ENCODE results near the gene DGKB. TPM values are rescaled to one million over a fixed set of nuclear protein-coding genes. Genes with fewer than 3 reads are reported as not detected.

The DGKB gene
- total RNA-seq, 1 donor from 2014 or later, result not detected

DNA sequence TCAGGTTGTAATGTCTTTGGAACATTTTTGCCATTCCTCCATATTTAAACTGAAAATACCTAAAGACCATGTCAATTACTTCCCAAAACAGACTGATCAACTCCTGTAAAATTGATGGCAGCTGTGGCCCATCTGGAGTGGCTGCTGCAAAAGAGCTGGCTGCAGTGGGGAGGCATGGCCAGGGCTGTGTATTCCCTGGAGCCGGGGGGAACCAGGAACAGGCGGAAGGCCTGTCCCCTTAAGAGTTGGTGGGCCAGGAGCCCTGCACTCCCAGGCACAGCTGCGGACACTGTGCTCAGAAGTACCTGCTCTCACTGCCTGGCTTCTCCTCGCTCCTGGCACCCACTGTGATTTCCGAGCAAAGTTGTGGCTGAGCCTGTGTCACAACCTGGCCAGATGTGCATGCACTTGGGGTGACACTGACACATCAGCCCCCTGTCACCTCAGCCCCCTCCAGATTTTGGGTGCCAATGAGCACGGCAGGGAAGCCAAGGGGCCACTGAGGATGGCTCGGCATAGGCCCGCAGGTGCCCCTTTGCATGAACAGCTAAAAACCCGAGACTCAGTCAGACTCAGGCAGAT, 116.1 kb downstream of the DGKB start:
- Histone ChIP-seq H3K27me3 (no peaks in the 10 kb centered on the region), H3K27ac (no peak overlapping the region), H3K36me3 (no peaks in the 10 kb centered on the region), H3K4me3 (no peak overlapping the region), H3K9me3 (no peaks in the 10 kb centered on the region), H3K4me1 (no peaks in the 10 kb centered on the region)
- intact Hi-C loops (cut with DNase I), result no loop called here
- DNase-seq (ENCODE audit: low spot score in 2 of 2), result no peak
- TF ChIP-seq, protein P1, sequence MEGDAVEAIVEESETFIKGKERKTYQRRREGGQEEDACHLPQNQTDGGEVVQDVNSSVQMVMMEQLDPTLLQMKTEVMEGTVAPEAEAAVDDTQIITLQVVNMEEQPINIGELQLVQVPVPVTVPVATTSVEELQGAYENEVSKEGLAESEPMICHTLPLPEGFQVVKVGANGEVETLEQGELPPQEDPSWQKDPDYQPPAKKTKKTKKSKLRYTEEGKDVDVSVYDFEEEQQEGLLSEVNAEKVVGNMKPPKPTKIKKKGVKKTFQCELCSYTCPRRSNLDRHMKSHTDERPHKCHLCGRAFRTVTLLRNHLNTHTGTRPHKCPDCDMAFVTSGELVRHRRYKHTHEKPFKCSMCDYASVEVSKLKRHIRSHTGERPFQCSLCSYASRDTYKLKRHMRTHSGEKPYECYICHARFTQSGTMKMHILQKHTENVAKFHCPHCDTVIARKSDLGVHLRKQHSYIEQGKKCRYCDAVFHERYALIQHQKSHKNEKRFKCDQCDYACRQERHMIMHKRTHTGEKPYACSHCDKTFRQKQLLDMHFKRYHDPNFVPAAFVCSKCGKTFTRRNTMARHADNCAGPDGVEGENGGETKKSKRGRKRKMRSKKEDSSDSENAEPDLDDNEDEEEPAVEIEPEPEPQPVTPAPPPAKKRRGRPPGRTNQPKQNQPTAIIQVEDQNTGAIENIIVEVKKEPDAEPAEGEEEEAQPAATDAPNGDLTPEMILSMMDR (IDR thresholded peaks at IDR 0.05), result no peak

DNA sequence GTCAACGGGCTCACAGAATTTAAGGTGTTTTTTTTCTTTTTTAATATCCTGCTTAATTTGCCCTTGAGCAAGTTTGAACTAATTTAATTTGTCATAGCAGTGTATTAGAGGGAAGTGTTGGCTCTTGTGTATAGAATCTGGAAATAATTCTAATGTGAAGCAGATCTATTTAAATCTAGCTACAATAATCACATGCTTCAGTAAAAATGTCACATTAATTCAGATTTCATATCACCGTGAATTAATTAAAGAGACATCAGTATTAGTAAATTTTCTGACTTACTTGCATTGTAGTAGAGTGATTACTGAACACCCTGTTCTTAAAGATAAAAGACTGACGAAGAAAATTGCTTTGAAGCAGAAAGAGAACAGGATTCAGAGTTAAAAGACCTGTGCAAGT, 124.7 kb downstream of the DGKB start:
- no peak overlapping the region for H3K27ac ChIP-seq
- H3K36me3 ChIP-seq, result no peaks in the 10 kb centered on the region
- no peaks in the 10 kb centered on the region for H3K27me3 ChIP-seq
- H3K9me3 ChIP-seq, result no peaks in the 10 kb centered on the region
- no peak overlapping the region for H3K4me3 ChIP-seq
- H3K4me1 ChIP-seq, result no peaks in the 10 kb centered on the region
- no peak for DNase-seq (ENCODE audit: low spot score in 2 of 2)
- intact Hi-C loops (cut with DNase I), result no loop called here
- TF ChIP-seq, protein P1 (IDR thresholded peaks at IDR 0.05), result no peak

DNA sequence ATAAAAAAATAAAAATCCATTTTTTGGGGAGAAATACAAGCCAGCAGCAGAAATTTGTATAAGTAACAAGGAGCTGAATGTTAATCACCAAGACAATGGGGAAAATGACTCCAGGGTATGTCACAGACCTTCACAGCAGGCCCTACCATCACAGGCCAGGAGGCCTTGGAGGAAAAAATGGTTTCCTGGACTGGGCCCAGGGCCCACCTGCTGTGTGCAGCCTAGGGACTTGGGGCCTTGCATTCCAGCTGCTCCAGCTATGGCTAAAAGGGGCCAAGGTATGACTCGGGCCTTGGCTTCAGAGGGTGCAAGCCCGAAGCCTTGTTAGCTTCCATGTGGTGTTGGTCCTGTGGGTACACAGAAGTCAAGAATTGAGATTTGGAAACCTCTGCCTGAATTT, 126.3 kb downstream of the DGKB start:
- H3K27me3 ChIP-seq, result no peaks in the 10 kb centered on the region
- H3K36me3 ChIP-seq, result no peaks in the 10 kb centered on the region
- no peak for DNase-seq (ENCODE audit: low spot score in 2 of 2)
- H3K4me3 ChIP-seq, result no peak overlapping the region
- intact Hi-C loops (cut with DNase I), result no loop called here
- H3K9me3 ChIP-seq, result no peaks in the 10 kb centered on the region
- TF ChIP-seq, protein P1 (IDR thresholded peaks at IDR 0.05), result no peak
- H3K27ac ChIP-seq, result no peak overlapping the region
- H3K4me1 ChIP-seq, result no peaks in the 10 kb centered on the region

DNA sequence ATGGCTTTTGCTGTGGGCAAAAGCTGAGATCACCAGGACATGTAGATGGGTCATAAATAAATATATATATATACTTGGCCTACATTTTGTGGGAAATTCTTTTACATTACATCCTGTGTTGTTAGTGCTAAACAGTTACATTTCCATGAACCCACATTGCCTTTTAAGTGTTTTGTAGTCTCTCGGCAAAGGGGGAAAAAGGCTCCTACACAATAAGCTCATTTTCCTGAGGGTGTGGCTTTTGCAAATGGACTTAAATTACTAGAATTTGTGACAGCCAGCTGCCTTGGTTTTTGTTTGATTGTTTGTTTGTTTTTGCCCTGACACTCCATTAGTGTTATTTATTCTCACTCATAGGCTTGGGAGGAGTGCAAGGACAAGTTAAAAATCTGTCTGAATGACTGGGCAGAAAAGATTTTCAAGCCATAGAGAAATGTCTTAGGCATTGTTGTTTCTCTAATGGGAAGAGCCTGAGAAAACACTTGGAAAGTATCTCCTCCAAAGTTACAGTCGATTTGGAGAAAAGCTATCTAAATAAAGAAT, 128.8 kb downstream of the DGKB start:
- no peaks in the 10 kb centered on the region for H3K36me3 ChIP-seq
- intact Hi-C loops (cut with DNase I), result no loop called here
- no peak overlapping the region for H3K4me3 ChIP-seq
- no peak overlapping the region for H3K27ac ChIP-seq
- H3K27me3 ChIP-seq, result no peaks in the 10 kb centered on the region
- DNase-seq (ENCODE audit: low spot score in 2 of 2), result no peak
- H3K4me1 ChIP-seq, result no peaks in the 10 kb centered on the region
- TF ChIP-seq, protein P1 (IDR thresholded peaks at IDR 0.05), result no peak
- H3K9me3 ChIP-seq, result no peaks in the 10 kb centered on the region

DNA sequence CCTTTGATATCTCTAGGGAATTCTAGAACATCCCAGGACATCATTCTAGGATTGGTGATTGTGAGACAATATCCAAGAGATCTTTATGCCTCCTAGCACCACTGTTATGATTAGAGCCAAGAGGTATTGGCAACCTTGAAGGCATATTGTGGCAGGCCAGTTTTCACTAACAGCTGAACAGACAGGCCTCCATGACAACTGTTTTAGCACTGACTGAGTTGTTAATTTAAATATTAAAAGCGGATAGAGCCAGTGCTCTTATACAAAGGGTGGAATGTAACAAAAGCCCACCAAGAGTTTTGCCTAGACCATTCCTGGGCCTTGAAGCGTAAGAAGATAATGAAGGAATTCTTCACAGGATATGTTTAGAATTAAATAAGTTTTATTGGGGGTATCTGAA, 131.9 kb downstream of the DGKB start:
- Histone ChIP-seq H3K9me3 (no peaks in the 10 kb centered on the region), H3K36me3 (no peaks in the 10 kb centered on the region), H3K4me3 (no peak overlapping the region), H3K27ac (no peak overlapping the region), H3K27me3 (no peaks in the 10 kb centered on the region), H3K4me1 (no peaks in the 10 kb centered on the region)
- no peak for DNase-seq (ENCODE audit: low spot score in 2 of 2)
- TF ChIP-seq, protein P1 (IDR thresholded peaks at IDR 0.05), result no peak
- intact Hi-C loops (cut with DNase I), result no loop called here

DNA sequence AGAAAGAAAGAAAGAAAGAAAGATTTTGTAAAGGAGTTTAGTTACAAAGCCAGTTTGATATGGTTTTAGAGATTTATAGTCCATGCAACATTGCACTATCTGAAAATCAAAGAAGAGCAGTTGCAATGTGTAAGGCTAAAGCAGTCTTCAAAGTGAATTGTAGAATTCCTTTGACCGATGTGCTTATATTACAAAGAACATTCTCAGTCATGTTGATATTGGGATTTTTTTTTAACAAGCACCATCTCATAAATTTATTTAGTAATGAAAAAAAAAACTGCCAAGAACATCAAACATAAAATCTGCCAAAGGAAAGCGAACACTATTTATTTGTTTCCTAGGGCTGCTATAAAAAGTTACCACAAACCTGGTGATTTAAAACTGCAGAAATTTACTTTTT, 133.3 kb downstream of the DGKB start:
- H3K4me3 ChIP-seq, result no peak overlapping the region
- no peaks in the 10 kb centered on the region for H3K4me1 ChIP-seq
- DNase-seq (ENCODE audit: low spot score in 2 of 2), result no peak
- H3K9me3 ChIP-seq, result no peaks in the 10 kb centered on the region
- no peak overlapping the region for H3K27ac ChIP-seq
- intact Hi-C loops (cut with DNase I), result no loop called here
- no peaks in the 10 kb centered on the region for H3K36me3 ChIP-seq
- no peaks in the 10 kb centered on the region for H3K27me3 ChIP-seq
- TF ChIP-seq, protein P1 (IDR thresholded peaks at IDR 0.05), result no peak

Measured in ascending aorta (tissue), 2 donors.